Lung (tissue), 12 donors: Measurements from ENCODE around the gene AGPAT3. TPM values are rescaled to one million over a fixed set of nuclear protein-coding genes. Genes with fewer than 3 reads are reported as not detected.

ENCODE experiments used
- ATAC-seq: fragments of 200-7000 bp; cut with Tn5 transposase; one replicate; pipeline ENCODE4 v1.9.1; 2020; ENCODE audit warnings: moderate number of reproducible peaks; ENCODE audit not compliant: insufficient read depth, low FRiP score
- DNase-seq, 3 donors: peaks; one replicate each; pipeline ENCODE4 v3.0.0-alpha.2; 2013 to 2017
- H3K27ac ChIP-seq, 2 donors: one replicate each; pipeline ENCODE4 v1.5.1; 2013; ENCODE audit warnings: mild to moderate bottlenecking in 2 of 2, moderate library complexity in 2 of 2, control low read depth in 1 of 2, inconsistent platforms in 1 of 2, low read depth in 1 of 2, low read length in 1 of 2
- H3K27me3 ChIP-seq, 3 donors: one replicate each; pipeline ENCODE4 v1.5.1; 2013; ENCODE audit warnings: low read length in 2 of 3; ENCODE audit not compliant: control insufficient read depth in 3 of 3, insufficient read depth in 3 of 3
- H3K36me3 ChIP-seq, 4 donors: one replicate each; pipeline ENCODE4 v1.5.1; 2013; ENCODE audit warnings: low read length in 4 of 4, mild to moderate bottlenecking in 1 of 4, moderate library complexity in 1 of 4; ENCODE audit not compliant: control insufficient read depth in 4 of 4, insufficient read depth in 4 of 4
- H3K4me1 ChIP-seq, 5 donors: one replicate each; pipeline ENCODE4 v1.5.1; 2013; ENCODE audit warnings: low read length in 5 of 5, mild to moderate bottlenecking in 2 of 5, moderate library complexity in 1 of 5; ENCODE audit not compliant: control insufficient read depth in 5 of 5, insufficient read depth in 5 of 5
- H3K4me3 ChIP-seq: one replicate; pipeline ENCODE4 v1.5.1; 2013; ENCODE audit warnings: mild to moderate bottlenecking, control low read depth, moderate library complexity
- H3K9ac ChIP-seq, 2 donors: one replicate each; pipeline ENCODE4 v1.5.1; 2013; ENCODE audit warnings: low read length in 2 of 2, control low read depth in 1 of 2; ENCODE audit not compliant: insufficient read depth in 1 of 2
- H3K9me3 ChIP-seq, 4 donors: one replicate each; pipeline ENCODE4 v1.5.1; 2013; ENCODE audit warnings: low read length in 3 of 4, mild to moderate bottlenecking in 1 of 4, moderate library complexity in 1 of 4; ENCODE audit not compliant: control insufficient read depth in 4 of 4, insufficient read depth in 3 of 4
- WGBS, 2 donors: extraction: QIAGEN DNeasy Blood & Tissue Kit; methylation state at CpG; one replicate each; pipeline ENCODE4 v1.1.7; 2013; 5-methylcytosine and 5-hydroxymethylcytosine counted together
- polyA plus RNA-seq, 2 donors: library from polyadenylated mRNA; stranded (reverse); fragments of 200-250 nt; gene quantifications; one replicate each; pipeline ENCODE4 v1.2.1, GENCODE V29; 2013
- total RNA-seq, 2 donors: library from RNA; depleted of rRNA in 1 of 2; stranded (reverse); fragments of >200 nt in 1 of 2; gene quantifications; one replicate each; pipeline ENCODE4 v1.2.1, GENCODE V29; 2014 to 2021
- TF ChIP-seq, protein P1 (sequence below): IDR thresholded peaks from 2 replicates; pipeline ENCODE4 v1.5.1; 2012; ENCODE audit warnings: mild to moderate bottlenecking; ENCODE audit errors: control extremely low read depth, extremely low read depth
- donor health status: control.
- donor health status: control.
- donor health status: Bipolar disorder and iron deficiency.
- donor health status: healthy.
- donor health status: DM: yes; HTN: yes; CAD: no.

AGPAT3 gene
- total and polyA plus RNA-seq, 4 donors, result 29.4 to 120 (median 43.9) TPM

DNA sequence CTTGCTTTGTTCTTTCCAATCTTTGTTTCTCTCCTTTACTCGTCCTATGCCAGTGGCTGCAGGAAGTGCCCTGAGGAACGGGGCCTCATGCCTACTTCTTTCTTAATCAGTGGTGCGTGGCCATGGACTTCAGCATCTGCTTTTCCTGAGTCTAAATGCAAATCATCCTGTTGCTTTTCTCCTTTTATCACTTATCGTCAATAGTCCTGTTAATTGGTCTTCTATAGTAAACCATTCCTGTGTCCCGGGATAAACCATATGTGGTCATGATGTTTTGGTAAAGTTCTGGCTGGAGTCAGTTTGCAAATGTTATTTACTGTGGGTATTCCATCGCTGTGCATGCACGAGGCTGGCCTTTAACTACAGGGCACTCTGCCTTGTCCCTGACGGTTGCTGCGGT, 47.5 kb downstream of the AGPAT3 start:
- Histone ChIP-seq H3K27me3 (no peaks in the 10 kb centered on the region), H3K9ac (no peak overlapping the region), H3K4me3 (no peak overlapping the region), H3K9me3 (peaks cover 0 to 3% (median 0%) of the 10 kb centered on the region in 4 donors), H3K36me3 (peaks cover 0 to 8% (median 2%) of the 10 kb centered on the region in 4 donors), H3K4me1 (peaks cover 3 to 13% (median 5%) of the 10 kb centered on the region in 5 donors), H3K27ac (no peak overlapping the region)
- ATAC-seq (no peak), DNase-seq (no peak)
- 74 to 90% methylated on average over 9 of the region's 9 CpGs for WGBS, 2 donors
- TF ChIP-seq, protein P1, sequence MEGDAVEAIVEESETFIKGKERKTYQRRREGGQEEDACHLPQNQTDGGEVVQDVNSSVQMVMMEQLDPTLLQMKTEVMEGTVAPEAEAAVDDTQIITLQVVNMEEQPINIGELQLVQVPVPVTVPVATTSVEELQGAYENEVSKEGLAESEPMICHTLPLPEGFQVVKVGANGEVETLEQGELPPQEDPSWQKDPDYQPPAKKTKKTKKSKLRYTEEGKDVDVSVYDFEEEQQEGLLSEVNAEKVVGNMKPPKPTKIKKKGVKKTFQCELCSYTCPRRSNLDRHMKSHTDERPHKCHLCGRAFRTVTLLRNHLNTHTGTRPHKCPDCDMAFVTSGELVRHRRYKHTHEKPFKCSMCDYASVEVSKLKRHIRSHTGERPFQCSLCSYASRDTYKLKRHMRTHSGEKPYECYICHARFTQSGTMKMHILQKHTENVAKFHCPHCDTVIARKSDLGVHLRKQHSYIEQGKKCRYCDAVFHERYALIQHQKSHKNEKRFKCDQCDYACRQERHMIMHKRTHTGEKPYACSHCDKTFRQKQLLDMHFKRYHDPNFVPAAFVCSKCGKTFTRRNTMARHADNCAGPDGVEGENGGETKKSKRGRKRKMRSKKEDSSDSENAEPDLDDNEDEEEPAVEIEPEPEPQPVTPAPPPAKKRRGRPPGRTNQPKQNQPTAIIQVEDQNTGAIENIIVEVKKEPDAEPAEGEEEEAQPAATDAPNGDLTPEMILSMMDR, result no peak

DNA sequence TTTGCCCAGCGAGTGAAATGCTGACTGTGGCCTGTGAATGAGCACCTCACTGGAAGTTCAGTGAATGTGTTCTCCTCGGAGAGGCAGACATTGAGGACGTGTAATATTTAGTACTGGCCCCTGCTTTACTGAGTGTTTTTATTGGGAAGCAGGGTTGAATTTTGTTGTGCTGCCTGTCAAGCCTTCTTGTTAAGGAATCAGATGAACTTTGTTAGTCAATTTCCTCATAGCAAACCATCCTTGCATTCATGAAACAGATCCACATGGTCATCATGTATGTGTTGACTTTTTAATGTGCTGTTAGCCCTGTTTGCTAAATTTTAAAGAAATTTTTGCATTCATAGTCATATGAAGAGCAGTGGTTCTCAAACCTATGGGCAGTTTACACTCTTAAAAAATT, 47.9 kb downstream of the AGPAT3 start:
- H3K36me3 ChIP-seq, result peaks cover 0 to 8% (median under 1%) of the 10 kb centered on the region in 4 donors
- DNase-seq (no peak), ATAC-seq (no peak)
- no peak overlapping the region for H3K9ac ChIP-seq
- TF ChIP-seq, protein P1, result no peak
- 97 to 98% methylated on average over 3 of the region's 3 CpGs for whole genome bisulfite sequencing, 2 donors
- no peaks in the 10 kb centered on the region for H3K27me3 ChIP-seq
- H3K27ac ChIP-seq, result no peak overlapping the region
- peaks cover 0 to 3% (median 0%) of the 10 kb centered on the region in 4 donors for H3K9me3 ChIP-seq
- no peak overlapping the region for H3K4me3 ChIP-seq
- H3K4me1 ChIP-seq, result peaks cover 3 to 16% (median 5%) of the 10 kb centered on the region in 5 donors

DNA sequence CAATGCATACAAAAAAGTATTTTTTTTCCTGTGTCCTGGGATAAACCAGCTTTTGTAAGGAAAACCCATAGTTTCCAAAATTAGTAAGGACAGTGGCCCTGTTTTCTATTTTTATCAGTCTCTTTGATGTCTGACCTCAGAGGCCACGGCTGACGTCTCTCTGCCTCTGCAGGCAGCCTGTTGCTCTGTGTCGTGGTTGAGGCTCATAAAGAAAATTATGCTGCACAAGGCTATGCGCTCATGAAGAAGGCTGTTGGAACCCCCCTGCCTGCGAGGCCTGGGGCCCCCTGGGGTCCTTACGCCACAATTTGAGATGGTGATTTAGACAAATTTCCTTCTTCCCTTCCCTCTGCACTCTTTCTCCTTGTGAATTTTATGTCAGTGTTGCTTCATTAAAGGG, 48.9 kb downstream of the AGPAT3 start:
- H3K9ac ChIP-seq, result no peak overlapping the region
- no peak overlapping the region for H3K4me3 ChIP-seq
- peaks cover 0 to 8% (median 0%) of the 10 kb centered on the region in 4 donors for H3K36me3 ChIP-seq
- H3K4me1 ChIP-seq, result peaks cover 3 to 15% (median 5%) of the 10 kb centered on the region in 5 donors
- no peaks in the 10 kb centered on the region for H3K27me3 ChIP-seq
- ATAC-seq (no peak), DNase-seq (peak in 1 of 3 donors; percentile 54)
- peaks cover 0 to 3% (median 0%) of the 10 kb centered on the region in 4 donors for H3K9me3 ChIP-seq
- WGBS, 2 donors, result 60 to 68% methylated on average over 6 of the region's 6 CpGs
- no peak overlapping the region for H3K27ac ChIP-seq
- TF ChIP-seq, protein P1, result no peak

DNA sequence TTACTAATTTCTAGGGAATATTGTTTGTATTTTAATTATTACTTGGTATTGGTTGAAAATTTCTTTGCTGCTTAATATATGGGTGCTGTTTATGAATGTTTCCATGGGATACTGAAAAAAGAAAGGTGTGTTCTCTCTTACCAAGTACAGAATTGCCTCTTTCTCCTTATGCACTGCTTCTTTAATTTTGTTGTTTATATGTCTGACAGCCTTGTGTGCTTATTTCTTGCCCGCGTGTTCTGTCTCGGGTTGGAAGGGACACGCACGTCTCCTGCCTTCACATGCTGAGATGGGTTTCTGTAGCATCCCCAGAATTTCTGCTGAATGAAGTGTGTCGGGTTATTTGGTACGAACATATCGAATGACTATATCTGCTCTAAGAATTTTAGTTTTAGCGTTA, 51.1 kb downstream of the AGPAT3 start:
- no peak for ATAC-seq
- H3K9me3 ChIP-seq, result peaks cover 0 to 3% (median 0%) of the 10 kb centered on the region in 4 donors
- TF ChIP-seq, protein P1, result no peak
- peaks cover 0 to 8% (median 0%) of the 10 kb centered on the region in 4 donors for H3K36me3 ChIP-seq
- H3K4me1 ChIP-seq, result peaks cover 4 to 11% (median 6%) of the 10 kb centered on the region in 5 donors
- H3K27me3 ChIP-seq, result no peaks in the 10 kb centered on the region
- WGBS, 2 donors, result 83 to 86% methylated on average over 9 of the region's 9 CpGs
- no peak overlapping the region for H3K27ac ChIP-seq
- H3K9ac ChIP-seq, result no peak overlapping the region
- DNase-seq, result no peak
- no peak overlapping the region for H3K4me3 ChIP-seq
